ENCODE data around the gene KCNJ6. TPM values are rescaled to one million over a fixed set of nuclear protein-coding genes. Genes with fewer than 3 reads are reported as not detected.
A peak's percentile ranks its signal among the peaks of the same experiment; 100 is the strongest.

The KCNJ6 gene
- total and polyA plus RNA-seq, 9 of the 15 experiments (the other 6 are each of a cell fraction or from before 2014, with no cell fraction given) = 0.06 to 0.21 (median 0.13) TPM; not detected in 1

GRCh38 chr21:37566790-37567615 is 349.3 kb downstream of the KCNJ6 start (continued):
- TF ChIP-seq ZNF445 (CRISPR knock-in tag; IDR thresholded peaks at IDR 0.05; ENCODE audit: low read depth) (peak; percentile 92; the same call in 1 of the 2 replicates), MCM3 (IDR thresholded peaks at IDR 0.05) (no peak), RBM22 (IDR thresholded peaks at IDR 0.05; ENCODE audit: low read depth, low read length, poor library complexity, severe bottlenecking) (no peak), RAD21 (CRISPR knock-in tag; conservative IDR thresholded peaks at IDR 0.05 in 1 of 2, IDR thresholded peaks at IDR 0.05 in 1 of 2) (no peak), ZNF75A (CRISPR knock-in tag; IDR thresholded peaks at IDR 0.05) (peak; percentile 75; the same call in 1 of the 2 replicates), TRIM24 (IDR thresholded peaks at IDR 0.05) (0 out of 4 replicates have a peak, but pooled peaks of 1 of the 2 experiments have one; percentile 12), XRCC4 (IDR thresholded peaks at IDR 0.05; ENCODE audit: extremely low read depth, insufficient read depth, insufficient read length) (no peak), OTX1 (CRISPR knock-in tag; IDR thresholded peaks at IDR 0.05) (peak; percentile 97), RBM25 (IDR thresholded peaks at IDR 0.05; ENCODE audit: low read depth, low read length, severe bottlenecking) (no peak), GATAD2B (IDR thresholded peaks at IDR 0.05; ENCODE audit: borderline replicate concordance) (no peak), YBX1 (IDR thresholded peaks at IDR 0.05) (no peak), SMAD4 (CRISPR knock-in tag; conservative IDR thresholded peaks at IDR 0.05) (peak; percentile 99), GATA2 (CRISPR knock-in tag; IDR thresholded peaks at IDR 0.05) (no peak), ZNF584 (CRISPR knock-in tag; IDR thresholded peaks at IDR 0.05; ENCODE audit: low read depth) (peak; percentile 99), NR2C1 (IDR thresholded peaks at IDR 0.05) (no peak), NR2C1 (tag; IDR thresholded peaks at IDR 0.05) (peak; percentile 96), SMAD2 (IDR thresholded peaks at IDR 0.05; ENCODE audit: low read depth, low read length) (no peak), ZFP30 (CRISPR knock-in tag; IDR thresholded peaks at IDR 0.05; ENCODE audit: borderline replicate concordance) (no peak), ZNF398 (CRISPR knock-in tag; IDR thresholded peaks at IDR 0.05) (peak; percentile 76), TCF3 (CRISPR knock-in tag; IDR thresholded peaks at IDR 0.05) (no peak), SMAD1 (IDR thresholded peaks at IDR 0.05; ENCODE audit: low read depth, low read length, partially characterized antibody) (no peak), TCFL5 (CRISPR knock-in tag; conservative IDR thresholded peaks at IDR 0.05) (peak; percentile 86), HMG20B (CRISPR knock-in tag; IDR thresholded peaks at IDR 0.05) (no peak), ZNF444 (CRISPR knock-in tag; IDR thresholded peaks at IDR 0.05) (no peak), SNAPC5 (CRISPR knock-in tag; IDR thresholded peaks at IDR 0.05) (no peak), MYBL2 (IDR thresholded peaks at IDR 0.05; ENCODE audit: low read depth) (no peak), MYBL2 (CRISPR knock-in tag; IDR thresholded peaks at IDR 0.05; ENCODE audit: borderline replicate concordance) (no peak), PHB2 (IDR thresholded peaks at IDR 0.05; ENCODE audit: low read depth) (no peak)
- TF ChIP-seq, protein P1, sequence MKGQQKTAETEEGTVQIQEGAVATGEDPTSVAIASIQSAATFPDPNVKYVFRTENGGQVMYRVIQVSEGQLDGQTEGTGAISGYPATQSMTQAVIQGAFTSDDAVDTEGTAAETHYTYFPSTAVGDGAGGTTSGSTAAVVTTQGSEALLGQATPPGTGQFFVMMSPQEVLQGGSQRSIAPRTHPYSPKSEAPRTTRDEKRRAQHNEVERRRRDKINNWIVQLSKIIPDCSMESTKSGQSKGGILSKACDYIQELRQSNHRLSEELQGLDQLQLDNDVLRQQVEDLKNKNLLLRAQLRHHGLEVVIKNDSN (CRISPR knock-in tag; IDR thresholded peaks at IDR 0.05) = no peak

All from K562 (cell line).